Tibial nerve (tissue), 4 donors: ENCODE measurements around the gene SLC12A8. TPM values are rescaled to one million over a fixed set of nuclear protein-coding genes. Genes with fewer than 3 reads are reported as not detected.

Experiments used
- DNase-seq, 2 donors: peaks; one replicate each; pipeline ENCODE4 v3.0.0-alpha.2; 2019; ENCODE audit warnings: low spot score in 2 of 2
- H3K27ac ChIP-seq, 4 donors: fragments of 200-600 bp; sonication (generic) in 3 of 4; one replicate each; pipeline ENCODE4 v1.5.1; 2017 to 2019; ENCODE audit warnings: mild to moderate bottlenecking in 1 of 4
- H3K27me3 ChIP-seq, 2 donors: fragments of 200-600 bp; sonication (generic) in 1 of 2; one replicate each; pipeline versions ENCODE4 v1.5.1 to v1.6.0; 2017 to 2019
- H3K36me3 ChIP-seq, 3 donors: fragments of 200-600 bp; sonication (generic); one replicate each; pipeline ENCODE4 v1.5.1; 2018 to 2019
- H3K4me1 ChIP-seq, 4 donors: fragments of 200-600 bp; sonication (generic) in 3 of 4; one replicate each; pipeline ENCODE4 v1.5.1; 2017 to 2019
- H3K4me3 ChIP-seq, 4 donors: fragments of 200-600 bp; sonication (generic) in 3 of 4; one replicate each; pipeline ENCODE4 v1.5.1; 2017 to 2019; ENCODE audit warnings: mild to moderate bottlenecking in 1 of 4, moderate library complexity in 1 of 4
- H3K9me3 ChIP-seq, 4 donors: fragments of 200-600 bp; sonication (generic) in 3 of 4; one replicate each; pipeline ENCODE4 v1.5.1; 2017 to 2019
- EP300 ChIP-seq, 2 donors: sonication (generic); formaldehyde crosslinking; IDR thresholded peaks; one replicate each; pipeline ENCODE4 v1.6.1; 2017; ENCODE audit warnings: antibody characterized with exemption in 2 of 2, mild to moderate bottlenecking in 1 of 2
- POLR2A ChIP-seq, 2 donors: fragments of 450-650 bp; IDR thresholded peaks; one replicate each; pipeline ENCODE4 v1.6.1; 2017; ENCODE audit warnings: antibody characterized with exemption in 2 of 2, mild to moderate bottlenecking in 2 of 2, moderate library complexity in 2 of 2
- WGBS, 2 donors: methylation state at CpG; one replicate each; pipeline ENCODE4 v1.1.5; 2018; 5-methylcytosine and 5-hydroxymethylcytosine counted together
- total RNA-seq, 4 donors: library from RNA; depleted of rRNA; stranded (reverse); fragments of >200 nt; gene quantifications; one replicate each; pipeline ENCODE4 v1.1.0, GENCODE V29; 2016
- TF ChIP-seq, protein P1 (sequence below), 5 experiments: fragments of 200-600 bp in 3 of 5; fragments of 450-650 bp in 2 of 5; sonication (generic) in 3 of 5; IDR thresholded peaks; one replicate each; pipeline ENCODE4 v1.5.1; 2016 to 2019; ENCODE audit warnings: antibody characterized with exemption in 5 of 5, mild to moderate bottlenecking in 3 of 5, moderate library complexity in 2 of 5

Gene SLC12A8
- total RNA-seq, 4 donors from 2014 or later = 0.42 to 1.5 (median 0.84) TPM

DNA sequence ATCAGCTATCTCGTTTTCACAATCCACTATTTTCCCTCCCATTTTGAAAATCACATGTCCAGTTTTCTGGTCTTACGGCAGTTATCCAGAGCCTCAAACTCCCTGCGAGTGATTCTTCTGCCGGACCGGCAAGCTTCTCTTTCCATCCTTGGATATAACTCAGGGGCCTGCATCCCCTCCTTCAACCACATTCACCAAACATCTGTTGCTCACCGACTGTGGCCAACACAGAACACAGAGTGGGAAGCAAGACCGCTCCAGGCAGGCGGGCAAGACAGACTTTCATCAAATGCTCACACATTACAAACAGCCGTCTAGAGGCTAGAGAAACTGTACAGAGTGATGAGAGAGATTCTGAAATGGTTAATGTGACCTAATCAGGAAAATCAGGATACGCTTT lies 7.6 kb upstream of the SLC12A8 start:
- no peak for DNase-seq
- Histone ChIP-seq H3K36me3 (peaks cover 0 to 4% (median 0%) of the 10 kb centered on the region in 3 donors), H3K9me3 (no peaks in the 10 kb centered on the region), H3K4me1 (no peaks in the 10 kb centered on the region), H3K27ac (no peak overlapping the region), H3K4me3 (no peak overlapping the region), H3K27me3 (no peaks in the 10 kb centered on the region)
- TF ChIP-seq, protein P1, sequence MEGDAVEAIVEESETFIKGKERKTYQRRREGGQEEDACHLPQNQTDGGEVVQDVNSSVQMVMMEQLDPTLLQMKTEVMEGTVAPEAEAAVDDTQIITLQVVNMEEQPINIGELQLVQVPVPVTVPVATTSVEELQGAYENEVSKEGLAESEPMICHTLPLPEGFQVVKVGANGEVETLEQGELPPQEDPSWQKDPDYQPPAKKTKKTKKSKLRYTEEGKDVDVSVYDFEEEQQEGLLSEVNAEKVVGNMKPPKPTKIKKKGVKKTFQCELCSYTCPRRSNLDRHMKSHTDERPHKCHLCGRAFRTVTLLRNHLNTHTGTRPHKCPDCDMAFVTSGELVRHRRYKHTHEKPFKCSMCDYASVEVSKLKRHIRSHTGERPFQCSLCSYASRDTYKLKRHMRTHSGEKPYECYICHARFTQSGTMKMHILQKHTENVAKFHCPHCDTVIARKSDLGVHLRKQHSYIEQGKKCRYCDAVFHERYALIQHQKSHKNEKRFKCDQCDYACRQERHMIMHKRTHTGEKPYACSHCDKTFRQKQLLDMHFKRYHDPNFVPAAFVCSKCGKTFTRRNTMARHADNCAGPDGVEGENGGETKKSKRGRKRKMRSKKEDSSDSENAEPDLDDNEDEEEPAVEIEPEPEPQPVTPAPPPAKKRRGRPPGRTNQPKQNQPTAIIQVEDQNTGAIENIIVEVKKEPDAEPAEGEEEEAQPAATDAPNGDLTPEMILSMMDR (IDR thresholded peaks at IDR 0.05) = no peak
- 81% methylated on average over 10 of the region's 10 CpGs for WGBS, 2 donors

- Histone ChIP-seq H3K4me1 (no peaks in the 10 kb centered on the region), H3K36me3 (no peaks in the 10 kb centered on the region), H3K9me3 (no peaks in the 10 kb centered on the region), H3K4me3 (no peak overlapping the region), H3K27me3 (peaks cover 0 to 4% of the 10 kb centered on the region in 2 donors), H3K27ac (no peak overlapping the region)
- WGBS, 2 donors = 71 to 74% methylated on average over 8 of the region's 8 CpGs
- no peak for TF ChIP-seq POLR2A (IDR thresholded peaks at IDR 0.05)
- TF ChIP-seq, protein P1 (IDR thresholded peaks at IDR 0.05) = no peak
- no peak for TF ChIP-seq EP300 (IDR thresholded peaks at IDR 0.05)
- no peak for DNase-seq
Measured at GRCh38 chr3:125219261-125219701, 6.7 kb upstream of the SLC12A8 start.

GRCh38 chr3:125214738-125215137 lies 2.2 kb upstream of the SLC12A8 start:
- H3K27ac ChIP-seq = no peak overlapping the region
- no peak for DNase-seq

DNA sequence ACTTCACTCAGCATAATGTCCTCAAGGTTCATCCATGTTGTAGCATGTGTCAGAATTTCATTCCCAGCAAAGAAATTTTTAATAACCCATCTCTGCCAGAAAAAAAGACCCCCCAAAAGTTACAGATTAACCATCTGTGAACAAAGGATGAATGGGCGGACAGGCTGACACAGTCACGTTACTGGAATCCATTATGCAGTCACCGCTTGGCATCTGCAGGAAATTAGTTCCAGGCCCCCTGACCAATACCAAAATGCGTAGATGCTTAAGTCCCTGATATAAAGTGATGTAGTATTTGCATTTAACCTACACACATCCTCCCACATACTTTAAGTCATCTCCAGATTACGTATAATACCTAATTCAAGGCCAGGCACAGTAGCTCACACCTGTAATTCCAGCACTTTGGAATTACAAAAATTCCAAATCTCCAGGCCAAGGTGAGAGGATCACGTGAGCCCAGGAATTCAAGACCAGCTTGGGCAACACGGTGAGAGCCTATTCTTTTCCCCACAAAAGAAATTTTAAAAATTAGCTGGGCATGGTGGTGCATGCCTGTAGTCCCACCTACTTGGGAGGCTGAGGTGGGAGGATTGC lies 1.5 kb upstream of the SLC12A8 start:
- Histone ChIP-seq H3K4me3 (no peak overlapping the region), H3K27me3 (peaks cover 0 to 44% of the 10 kb centered on the region in 2 donors), H3K4me1 (peaks cover 4 to 14% (median 12%) of the 10 kb centered on the region in 4 donors), H3K9me3 (no peaks in the 10 kb centered on the region), H3K36me3 (no peaks in the 10 kb centered on the region), H3K27ac (no peak overlapping the region)
- WGBS, 2 donors = 78 to 79% methylated on average over 7 of the region's 7 CpGs
- no peak for DNase-seq
- TF ChIP-seq EP300 (IDR thresholded peaks at IDR 0.05) = no peak
- no peak for TF ChIP-seq POLR2A (IDR thresholded peaks at IDR 0.05)
- TF ChIP-seq, protein P1 (IDR thresholded peaks at IDR 0.05) = no peak

More at GRCh38 chr3:125214738-125215137, 2.2 kb upstream of the SLC12A8 start:
- Histone ChIP-seq H3K9me3 (no peaks in the 10 kb centered on the region), H3K4me3 (no peak overlapping the region), H3K27me3 (peaks cover 0 to 38% of the 10 kb centered on the region in 2 donors), H3K4me1 (peaks cover 4 to 14% (median 12%) of the 10 kb centered on the region in 4 donors), H3K36me3 (no peaks in the 10 kb centered on the region)
- TF ChIP-seq POLR2A (IDR thresholded peaks at IDR 0.05) = no peak
- TF ChIP-seq, protein P1 (IDR thresholded peaks at IDR 0.05) = no peak
- TF ChIP-seq EP300 (IDR thresholded peaks at IDR 0.05) = no peak
- WGBS, 2 donors = 62 to 65% methylated on average over 3 of the region's 3 CpGs

GRCh38 chr3:125213364-125213755 lies 812 bp upstream of the SLC12A8 start:
- H3K9me3 ChIP-seq = no peaks in the 10 kb centered on the region
- H3K4me1 ChIP-seq = peaks cover 4 to 14% (median 12%) of the 10 kb centered on the region in 4 donors
- no peaks in the 10 kb centered on the region for H3K36me3 ChIP-seq
- 81 to 85% methylated on average over 4 of the region's 4 CpGs for WGBS, 2 donors
- no peak for TF ChIP-seq POLR2A (IDR thresholded peaks at IDR 0.05)
- TF ChIP-seq, protein P1 (IDR thresholded peaks at IDR 0.05) = no peak
- TF ChIP-seq EP300 (IDR thresholded peaks at IDR 0.05) = no peak
- no peak for DNase-seq
- peaks cover 0 to 46% of the 10 kb centered on the region in 2 donors for H3K27me3 ChIP-seq
- H3K4me3 ChIP-seq = no peak overlapping the region
- no peak overlapping the region for H3K27ac ChIP-seq
